ENCODE measurements around the gene ZDHHC20. TPM values are rescaled to one million over a fixed set of nuclear protein-coding genes. Genes with fewer than 3 reads are reported as not detected.
A peak's percentile ranks its signal among the peaks of the same experiment; 100 is the strongest.

Gene ZDHHC20
- total RNA-seq, 1 donor from 2014 or later: 49.6 TPM

DNA sequence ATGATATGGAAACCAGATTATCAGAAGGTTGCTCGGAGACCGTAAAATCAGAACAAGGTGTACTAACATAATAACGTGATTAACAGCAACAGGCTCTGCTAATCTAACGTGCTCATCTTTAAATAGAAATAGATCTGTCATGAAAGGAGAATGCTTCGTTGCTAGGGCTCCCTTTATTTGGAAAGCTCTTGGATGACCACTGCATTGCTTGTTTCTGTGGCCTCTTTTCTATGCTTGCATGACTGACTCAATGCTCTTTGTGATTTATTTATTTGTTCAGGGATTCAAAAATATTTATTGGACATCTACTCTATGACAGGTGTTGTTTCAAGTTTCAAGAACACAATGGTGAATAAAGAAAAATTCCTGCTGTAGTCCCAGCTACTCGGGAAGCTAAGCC lies 22.3 kb upstream of the ZDHHC20 start:
- Histone ChIP-seq H3K4me3 (ENCODE audit: low read depth, low read length) (no peak overlapping the region), H3K27me3 (ENCODE audit: control insufficient read depth, insufficient read depth, low read length) (no peaks in the 10 kb centered on the region), H3K36me3 (ENCODE audit: control insufficient read depth, insufficient read depth, low read length) (no peaks in the 10 kb centered on the region)
- no peak for DNase-seq (ENCODE audit: low read depth)
- TF ChIP-seq, protein P1, sequence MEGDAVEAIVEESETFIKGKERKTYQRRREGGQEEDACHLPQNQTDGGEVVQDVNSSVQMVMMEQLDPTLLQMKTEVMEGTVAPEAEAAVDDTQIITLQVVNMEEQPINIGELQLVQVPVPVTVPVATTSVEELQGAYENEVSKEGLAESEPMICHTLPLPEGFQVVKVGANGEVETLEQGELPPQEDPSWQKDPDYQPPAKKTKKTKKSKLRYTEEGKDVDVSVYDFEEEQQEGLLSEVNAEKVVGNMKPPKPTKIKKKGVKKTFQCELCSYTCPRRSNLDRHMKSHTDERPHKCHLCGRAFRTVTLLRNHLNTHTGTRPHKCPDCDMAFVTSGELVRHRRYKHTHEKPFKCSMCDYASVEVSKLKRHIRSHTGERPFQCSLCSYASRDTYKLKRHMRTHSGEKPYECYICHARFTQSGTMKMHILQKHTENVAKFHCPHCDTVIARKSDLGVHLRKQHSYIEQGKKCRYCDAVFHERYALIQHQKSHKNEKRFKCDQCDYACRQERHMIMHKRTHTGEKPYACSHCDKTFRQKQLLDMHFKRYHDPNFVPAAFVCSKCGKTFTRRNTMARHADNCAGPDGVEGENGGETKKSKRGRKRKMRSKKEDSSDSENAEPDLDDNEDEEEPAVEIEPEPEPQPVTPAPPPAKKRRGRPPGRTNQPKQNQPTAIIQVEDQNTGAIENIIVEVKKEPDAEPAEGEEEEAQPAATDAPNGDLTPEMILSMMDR (IDR thresholded peaks at IDR 0.05; ENCODE audit: insufficient read depth, low read length, poor library complexity, severe bottlenecking): no peak

DNA sequence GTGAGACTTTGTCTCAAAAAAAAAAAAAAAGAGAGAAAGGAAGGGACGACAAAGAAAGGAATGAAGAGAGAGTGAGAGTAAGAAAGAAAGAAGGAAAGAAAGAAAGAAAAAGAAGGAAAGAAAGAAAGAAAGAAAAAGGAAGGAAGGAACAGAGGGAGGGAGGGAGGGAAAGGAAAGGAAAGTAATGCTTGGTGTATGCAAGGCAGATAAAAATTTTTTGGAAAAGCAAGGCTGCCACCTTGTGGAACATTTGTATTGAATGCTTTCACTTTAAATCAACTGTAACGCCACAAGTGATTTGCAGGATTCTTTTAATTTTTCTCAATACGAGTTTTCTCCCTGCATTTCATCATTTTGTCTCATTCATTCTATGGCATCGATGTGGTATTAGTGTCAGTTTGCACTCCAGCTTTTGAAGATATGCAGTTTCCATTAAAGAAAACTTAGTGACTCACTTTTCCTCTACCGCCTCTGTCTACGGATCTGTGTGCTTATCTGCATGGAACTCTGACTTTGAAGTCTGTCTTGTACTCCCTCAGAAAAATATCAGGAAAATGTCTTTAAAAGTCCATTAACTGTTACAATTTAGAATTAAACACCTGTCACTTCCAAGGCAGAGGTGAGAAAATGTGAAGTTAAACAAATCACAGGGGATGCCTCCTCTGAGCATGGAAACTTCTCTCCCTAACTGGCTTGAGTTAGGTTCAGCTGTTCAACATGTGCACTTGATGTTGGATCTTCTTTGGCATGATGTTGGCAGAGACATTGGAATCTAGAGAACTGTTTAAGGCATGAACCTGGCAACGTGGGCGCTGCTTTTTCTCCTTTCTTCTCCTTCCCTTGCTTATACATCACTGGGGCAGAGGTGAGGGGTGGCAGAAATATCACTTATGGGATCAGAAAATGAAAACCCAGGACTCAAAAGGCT lies 20.0 kb upstream of the ZDHHC20 start:
- DNase-seq (ENCODE audit: low read depth): peak; percentile 34

DNA sequence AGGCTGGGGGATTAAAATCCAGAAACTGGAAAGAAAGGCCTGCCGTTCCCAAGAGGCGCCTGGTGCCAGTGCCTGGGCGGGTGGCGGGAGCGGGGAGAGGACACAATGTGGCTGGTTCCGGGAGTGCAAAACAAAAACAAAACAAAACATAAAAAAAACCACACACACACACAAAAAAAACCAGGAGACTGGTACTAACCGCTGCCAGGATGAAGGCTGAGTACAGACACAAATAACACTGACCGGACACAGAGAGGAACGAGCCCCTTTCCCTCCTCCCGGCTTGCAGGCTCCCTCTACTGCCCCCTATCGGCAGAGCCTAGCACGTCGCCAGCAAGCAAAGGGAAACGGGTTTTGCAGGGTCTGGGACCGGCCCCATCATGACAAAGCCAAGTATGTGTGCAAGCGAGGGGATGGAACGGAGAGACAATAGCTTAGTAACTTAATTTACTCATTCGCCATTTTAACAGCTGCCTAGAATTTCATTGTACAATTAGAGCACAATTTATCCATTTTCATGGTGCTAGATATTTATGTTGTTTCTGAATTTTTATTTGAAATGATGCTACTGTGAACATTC lies 17.9 kb upstream of the ZDHHC20 start:
- DNase-seq (ENCODE audit: low read depth): peak; percentile 44
- Histone ChIP-seq H3K27me3 (ENCODE audit: control insufficient read depth, insufficient read depth, low read length) (no peaks in the 10 kb centered on the region), H3K4me3 (ENCODE audit: low read depth, low read length) (peak overlapping the region; percentile 26), H3K36me3 (ENCODE audit: control insufficient read depth, insufficient read depth, low read length) (no peaks in the 10 kb centered on the region)
- TF ChIP-seq, protein P1 (IDR thresholded peaks at IDR 0.05; ENCODE audit: insufficient read depth, low read length, poor library complexity, severe bottlenecking): peak; percentile 98

More for the DNA sequence above, 20.0 kb upstream of the ZDHHC20 start:
- H3K4me3 ChIP-seq (ENCODE audit: low read depth, low read length): no peak overlapping the region
- TF ChIP-seq, protein P1 (IDR thresholded peaks at IDR 0.05; ENCODE audit: insufficient read depth, low read length, poor library complexity, severe bottlenecking): peak; percentile 37
- H3K36me3 ChIP-seq (ENCODE audit: control insufficient read depth, insufficient read depth, low read length): no peaks in the 10 kb centered on the region
- no peaks in the 10 kb centered on the region for H3K27me3 ChIP-seq (ENCODE audit: control insufficient read depth, insufficient read depth, low read length)

DNA sequence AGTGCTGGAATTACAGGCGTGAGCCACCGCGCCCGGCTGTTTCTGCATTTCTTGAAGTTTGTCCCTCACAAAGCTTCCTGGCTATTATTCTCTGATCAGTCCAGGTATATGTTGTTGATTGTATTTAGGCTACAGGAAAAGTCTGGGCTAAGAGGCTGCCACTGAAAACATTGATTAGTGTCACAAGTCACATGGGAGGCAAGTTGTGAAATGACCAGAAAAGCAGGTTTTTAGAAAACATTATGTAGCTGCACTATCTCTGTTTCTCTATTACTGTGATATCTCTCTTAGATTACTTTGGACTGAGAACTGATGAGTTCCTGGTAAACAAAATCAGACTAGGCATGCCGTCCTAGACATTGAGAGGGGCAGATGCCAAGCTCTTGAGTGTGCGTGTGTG lies 16.0 kb upstream of the ZDHHC20 start:
- Histone ChIP-seq H3K36me3 (ENCODE audit: control insufficient read depth, insufficient read depth, low read length) (no peaks in the 10 kb centered on the region), H3K27me3 (ENCODE audit: control insufficient read depth, insufficient read depth, low read length) (no peaks in the 10 kb centered on the region), H3K4me3 (ENCODE audit: low read depth, low read length) (no peak overlapping the region)
- DNase-seq (ENCODE audit: low read depth): no peak
- TF ChIP-seq, protein P1 (IDR thresholded peaks at IDR 0.05; ENCODE audit: insufficient read depth, low read length, poor library complexity, severe bottlenecking): no peak

DNA sequence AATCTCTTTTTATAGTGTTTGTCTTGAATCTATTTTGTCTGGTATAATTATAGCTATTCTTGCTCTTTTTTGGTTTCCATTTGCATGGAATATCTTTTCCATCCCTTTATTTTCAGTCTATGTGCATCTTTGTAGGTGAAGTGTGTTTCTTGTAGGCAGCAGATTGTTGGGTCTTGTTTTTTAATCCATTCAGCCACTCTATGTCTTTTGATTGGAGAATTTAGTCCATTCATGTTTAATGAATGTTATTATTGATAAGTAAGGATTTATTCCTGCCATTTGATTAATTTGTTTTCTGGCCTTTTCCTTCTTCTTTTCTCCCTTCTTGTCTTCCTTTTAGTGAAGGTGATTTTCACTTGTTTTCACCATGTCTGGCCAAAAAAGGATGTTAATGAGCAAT lies 11.7 kb upstream of the ZDHHC20 start:
- TF ChIP-seq, protein P1 (IDR thresholded peaks at IDR 0.05; ENCODE audit: insufficient read depth, low read length, poor library complexity, severe bottlenecking): no peak
- Histone ChIP-seq H3K27me3 (ENCODE audit: control insufficient read depth, insufficient read depth, low read length) (no peaks in the 10 kb centered on the region), H3K4me3 (ENCODE audit: low read depth, low read length) (no peak overlapping the region), H3K36me3 (ENCODE audit: control insufficient read depth, insufficient read depth, low read length) (no peaks in the 10 kb centered on the region)
- no peak for DNase-seq (ENCODE audit: low read depth)

Measured in kidney epithelial cell (primary cell).